Measurements from ENCODE around the gene NACC2.
"Not testable (repeated sequence)": the region's sequence is repeated elsewhere in the genome, so short reads cannot be mapped to it uniquely, and the experiment has no call there.

The NACC2 gene

DNA sequence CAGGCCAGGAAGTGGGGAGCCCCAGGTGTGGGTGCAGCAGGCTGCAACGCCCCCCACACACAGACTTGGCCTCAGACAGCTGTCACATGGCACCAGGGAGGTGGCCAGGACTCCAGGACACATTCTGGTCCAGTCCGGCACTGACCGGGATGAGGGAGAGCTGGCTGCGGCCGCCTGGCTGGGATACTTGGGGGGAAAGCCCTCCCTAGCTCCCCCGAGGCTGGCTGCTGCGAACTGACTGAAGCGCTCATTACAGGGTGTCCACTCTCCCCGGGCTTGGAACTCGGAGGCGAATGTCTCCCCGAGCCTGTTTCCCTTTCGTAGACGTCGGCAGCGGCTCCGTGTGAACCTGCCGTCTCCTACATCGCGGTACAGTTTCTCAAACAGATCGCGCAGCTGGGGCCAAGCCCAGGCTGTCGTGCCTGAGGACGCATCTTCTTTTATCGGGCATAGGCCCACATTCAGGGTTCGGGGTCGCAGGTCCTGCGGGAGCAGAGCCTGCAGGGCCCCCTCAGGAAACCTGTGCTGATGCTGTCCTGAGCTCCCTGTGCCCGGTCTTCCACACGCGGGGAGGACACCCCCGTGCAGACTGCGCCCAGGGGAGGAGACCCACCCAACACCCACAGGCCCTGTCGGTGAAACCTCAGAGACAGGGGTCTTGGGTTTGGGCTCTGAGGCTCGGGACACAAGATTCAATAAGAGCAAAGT lies 19.8 kb downstream of the NACC2 start:
- H3K4me3 ChIP-seq (replicated peaks; ENCODE audit: low read depth, low read length): no peak overlapping the region
- no peak for DNase-seq (ENCODE audit: extremely low read depth, low read depth)
- no peak for TF ChIP-seq CTCF (IDR thresholded peaks at IDR 0.05; ENCODE audit: low read depth, low read length, missing control alignments)

DNA sequence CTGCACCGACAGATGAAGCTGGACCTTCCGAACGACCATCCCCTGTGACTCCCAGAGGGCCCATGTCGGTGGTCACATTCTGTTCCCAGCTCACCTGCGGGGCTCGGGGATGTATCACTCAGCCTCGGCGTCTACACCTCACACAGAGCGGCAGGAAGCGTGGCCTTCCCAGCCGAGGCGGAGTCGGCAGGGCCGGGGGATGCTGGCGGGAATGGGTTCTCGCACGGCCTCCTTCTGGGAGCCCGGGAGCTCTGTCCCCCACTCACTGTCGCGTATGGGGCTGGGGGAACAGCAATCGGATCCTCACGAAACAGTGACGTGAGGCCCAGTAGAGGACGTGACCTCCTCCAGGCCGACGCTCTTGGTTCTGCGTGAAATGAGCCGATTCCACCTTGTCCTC lies 20.4 kb downstream of the NACC2 start:
- DNase-seq (ENCODE audit: extremely low read depth, low read depth): no peak
- H3K4me3 ChIP-seq (replicated peaks; ENCODE audit: low read depth, low read length): no peak overlapping the region
- TF ChIP-seq CTCF (IDR thresholded peaks at IDR 0.05; ENCODE audit: low read depth, low read length, missing control alignments): no peak

DNA sequence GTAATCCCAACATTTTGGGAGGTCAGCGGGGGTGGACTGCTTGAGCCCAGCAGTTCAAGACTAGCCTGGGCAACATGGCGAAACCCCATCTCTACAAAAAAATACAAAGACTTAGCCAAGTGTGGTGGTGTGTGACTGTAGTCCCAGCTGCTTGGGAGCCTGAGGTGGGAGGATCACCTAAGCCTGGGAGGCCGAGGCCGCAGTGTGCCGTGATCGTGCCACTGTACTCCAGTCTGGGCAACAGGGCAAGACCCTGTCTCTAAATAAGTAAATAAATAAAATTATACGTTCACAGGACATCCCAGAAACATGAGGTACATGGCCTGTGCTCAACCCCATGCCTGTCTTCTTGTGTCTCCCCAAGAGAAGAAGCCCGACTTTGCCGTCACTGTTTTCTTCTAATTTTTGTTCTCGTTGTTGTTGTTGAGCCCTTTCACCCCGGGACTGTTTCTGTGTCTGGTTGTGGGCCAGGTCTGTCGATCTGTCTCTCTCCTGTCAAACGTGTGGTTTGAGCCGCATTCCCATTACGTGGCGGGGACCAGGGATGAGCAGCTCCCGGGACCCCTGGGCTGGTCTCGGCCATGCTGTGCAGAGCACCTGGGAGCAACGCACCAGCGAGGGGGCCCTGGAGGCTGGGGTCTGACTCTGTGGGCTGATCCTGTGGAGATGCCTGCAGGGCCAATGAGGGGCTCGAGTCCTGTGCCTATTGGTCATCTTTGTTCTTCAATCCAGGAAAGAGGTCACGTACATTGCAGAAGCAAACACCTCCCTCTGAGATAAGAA lies 32.2 kb downstream of the NACC2 start:
- DNase-seq (ENCODE audit: extremely low read depth, low read depth): no peak
- no peak overlapping the region for H3K4me3 ChIP-seq (replicated peaks; ENCODE audit: low read depth, low read length)
- TF ChIP-seq CTCF (IDR thresholded peaks at IDR 0.05; ENCODE audit: low read depth, low read length, missing control alignments): no peak

- DNase-seq (ENCODE audit: extremely low read depth, low read depth); H3K4me3 ChIP-seq (replicated peaks; ENCODE audit: low read depth, low read length): not testable (repeated sequence)
These were observed 33.2 kb downstream of the NACC2 start for GRCh38 chr9:136061916-136062315.

GRCh38 chr9:136061405-136061804 lies 33.7 kb downstream of the NACC2 start:
- no peak for DNase-seq (ENCODE audit: extremely low read depth, low read depth)
- no peak overlapping the region for H3K4me3 ChIP-seq (replicated peaks; ENCODE audit: low read depth, low read length)
- TF ChIP-seq CTCF (IDR thresholded peaks at IDR 0.05; ENCODE audit: low read depth, low read length, missing control alignments): no peak

- H3K4me3 ChIP-seq (replicated peaks; ENCODE audit: low read depth, low read length): no peak overlapping the region
- TF ChIP-seq CTCF (IDR thresholded peaks at IDR 0.05; ENCODE audit: low read depth, low read length, missing control alignments): no peak
- DNase-seq (ENCODE audit: extremely low read depth, low read depth): no peak
These were observed 34.3 kb downstream of the NACC2 start for GRCh38 chr9:136060671-136061371.
